Effector memory CD8-positive, alpha-beta T cell (primary cell): ENCODE data around the gene WIPF2.

ENCODE experiments used
- ATAC-seq: fragments of 150-1000 bp; cut with Tn5 transposase; replicated peaks from 2 replicates; pipeline ENCODE4 v1.10.0; 2021; ENCODE audit warnings: mild to moderate bottlenecking, moderate library complexity
- DNase-seq, 3 experiments: peaks; one replicate each; pipeline ENCODE4 v3.0.0; 2021
- H3K27ac Mint-ChIP-seq, 2 donors: one replicate each; pipeline ENCODE4 v1.8.0; 2022; ENCODE audit warnings: mild to moderate bottlenecking in 2 of 2, mixed read lengths in 2 of 2, moderate library complexity in 2 of 2
- H3K27me3 Mint-ChIP-seq, 2 donors: one replicate each; pipeline ENCODE4 v1.8.0; 2022; ENCODE audit warnings: mixed read lengths in 2 of 2
- H3K36me3 Mint-ChIP-seq: one replicate; pipeline ENCODE4 v1.8.0; 2022; ENCODE audit warnings: mild to moderate bottlenecking, moderate library complexity, mixed read lengths; ENCODE audit not compliant: insufficient read depth
- H3K4me1 Mint-ChIP-seq, 2 donors: one replicate each; pipeline ENCODE4 v1.8.0; 2022; ENCODE audit warnings: low read depth in 2 of 2, mixed read lengths in 2 of 2
- H3K4me3 Mint-ChIP-seq, 2 donors: one replicate each; pipeline ENCODE4 v1.8.0; 2022; ENCODE audit warnings: mild to moderate bottlenecking in 2 of 2, mixed read lengths in 2 of 2, moderate library complexity in 2 of 2
- H3K9me3 Mint-ChIP-seq, 2 donors: one replicate each; pipeline ENCODE4 v1.8.0; 2022; ENCODE audit warnings: mixed read lengths in 2 of 2

The WIPF2 gene

GRCh38 chr17:40312131-40312731, 93.1 kb downstream of the WIPF2 start:
- peak overlapping the region in 1 of 2 donors; percentile 44 for H3K4me3 Mint-ChIP-seq
- H3K4me1 Mint-ChIP-seq, result peaks cover 45 to 69% of the 10 kb centered on the region in 2 donors
- no peaks in the 10 kb centered on the region for H3K9me3 Mint-ChIP-seq
- no peak for ATAC-seq
- no peak for DNase-seq
- peaks cover 15% of the 10 kb centered on the region for H3K36me3 Mint-ChIP-seq
- H3K27me3 Mint-ChIP-seq, result no peaks in the 10 kb centered on the region
- peak overlapping the region in 1 of 2 donors; percentile 79 for H3K27ac Mint-ChIP-seq

GRCh38 chr17:40312893-40313667, 94.0 kb downstream of the WIPF2 start:
- H3K27me3 Mint-ChIP-seq, result no peaks in the 10 kb centered on the region
- no peak for ATAC-seq
- H3K36me3 Mint-ChIP-seq, result peaks cover 20% of the 10 kb centered on the region
- H3K4me3 Mint-ChIP-seq, result no peak overlapping the region
- no peaks in the 10 kb centered on the region for H3K9me3 Mint-ChIP-seq
- no peak for DNase-seq
- H3K4me1 Mint-ChIP-seq, result peaks cover 53 to 76% of the 10 kb centered on the region in 2 donors
- no peak overlapping the region for H3K27ac Mint-ChIP-seq

GRCh38 chr17:40313668-40314583, 94.8 kb downstream of the WIPF2 start:
- H3K27me3 Mint-ChIP-seq, result no peaks in the 10 kb centered on the region
- peaks cover 59 to 80% of the 10 kb centered on the region in 2 donors for H3K4me1 Mint-ChIP-seq
- H3K4me3 Mint-ChIP-seq, result peak overlapping the region; percentile 9 to 39

GRCh38 chr17:40314584-40314956, 95.5 kb downstream of the WIPF2 start:
- peak overlapping the region in 1 of 2 donors; percentile 77 for H3K27ac Mint-ChIP-seq
- no peaks in the 10 kb centered on the region for H3K9me3 Mint-ChIP-seq
- H3K36me3 Mint-ChIP-seq, result peaks cover 33% of the 10 kb centered on the region
- H3K4me1 Mint-ChIP-seq, result peaks cover 64 to 82% of the 10 kb centered on the region in 2 donors
- ATAC-seq (peak; percentile 45), DNase-seq (peak; percentile 67 to 83 (median 80))
- H3K4me3 Mint-ChIP-seq, result peak overlapping the region; percentile 9 to 39
- H3K27me3 Mint-ChIP-seq, result no peaks in the 10 kb centered on the region

More at GRCh38 chr17:40313668-40314583, 94.8 kb downstream of the WIPF2 start:
- Mint-ChIP-seq H3K36me3 (peaks cover 29% of the 10 kb centered on the region), H3K27ac (peak overlapping the region in 1 of 2 donors; percentile 77), H3K9me3 (no peaks in the 10 kb centered on the region)
- DNase-seq (no peak), ATAC-seq (no peak)

GRCh38 chr17:40315206-40315605, 96.1 kb downstream of the WIPF2 start:
- ATAC-seq (no peak), DNase-seq (no peak)
- peaks cover 37% of the 10 kb centered on the region for H3K36me3 Mint-ChIP-seq
- H3K27me3 Mint-ChIP-seq, result no peaks in the 10 kb centered on the region
- no peak overlapping the region for H3K27ac Mint-ChIP-seq
- H3K4me3 Mint-ChIP-seq, result peak overlapping the region in 1 of 2 donors; percentile 39
- no peaks in the 10 kb centered on the region for H3K9me3 Mint-ChIP-seq
- H3K4me1 Mint-ChIP-seq, result peaks cover 70 to 82% of the 10 kb centered on the region in 2 donors

GRCh38 chr17:40315678-40316570, 96.8 kb downstream of the WIPF2 start:
- ATAC-seq (no peak), DNase-seq (no peak)
- no peak overlapping the region for H3K27ac Mint-ChIP-seq
- H3K4me1 Mint-ChIP-seq, result peaks cover 76 to 83% of the 10 kb centered on the region in 2 donors
- no peaks in the 10 kb centered on the region for H3K9me3 Mint-ChIP-seq
- H3K4me3 Mint-ChIP-seq, result peak overlapping the region; percentile 41 to 54
- H3K27me3 Mint-ChIP-seq, result no peaks in the 10 kb centered on the region
- H3K36me3 Mint-ChIP-seq, result peaks cover 44% of the 10 kb centered on the region

GRCh38 chr17:40316571-40317344, 97.7 kb downstream of the WIPF2 start:
- H3K9me3 Mint-ChIP-seq, result no peaks in the 10 kb centered on the region
- H3K27ac Mint-ChIP-seq, result peak overlapping the region; percentile 98 to 99
- ATAC-seq (no peak), DNase-seq (no peak)
- H3K4me3 Mint-ChIP-seq, result peak overlapping the region; percentile 84 to 86
- H3K27me3 Mint-ChIP-seq, result no peaks in the 10 kb centered on the region
- H3K36me3 Mint-ChIP-seq, result peaks cover 50% of the 10 kb centered on the region
- peaks cover 76 to 83% of the 10 kb centered on the region in 2 donors for H3K4me1 Mint-ChIP-seq

GRCh38 chr17:40317345-40317873, 98.3 kb downstream of the WIPF2 start:
- Mint-ChIP-seq H3K4me3 (peak overlapping the region; percentile 84 to 86), H3K27ac (peak overlapping the region; percentile 98 to 99), H3K4me1 (peaks cover 75 to 83% of the 10 kb centered on the region in 2 donors), H3K9me3 (no peaks in the 10 kb centered on the region), H3K36me3 (peaks cover 56% of the 10 kb centered on the region), H3K27me3 (no peaks in the 10 kb centered on the region)
- ATAC-seq (no peak), DNase-seq (peak in 1 of 3 experiments; percentile 49)

GRCh38 chr17:40317880-40318829, 99.1 kb downstream of the WIPF2 start:
- DNase-seq, result peak; percentile 83 to 88 (median 85)
- Mint-ChIP-seq H3K27me3 (no peaks in the 10 kb centered on the region), H3K27ac (peak overlapping the region; percentile 98 to 99), H3K36me3 (peaks cover 64% of the 10 kb centered on the region), H3K9me3 (no peaks in the 10 kb centered on the region), H3K4me3 (peak overlapping the region; percentile 84 to 86), H3K4me1 (peaks cover 75 to 82% of the 10 kb centered on the region in 2 donors)
- ATAC-seq, result peak; percentile 46

GRCh38 chr17:40318830-40319391, 99.8 kb downstream of the WIPF2 start:
- peak overlapping the region; percentile 98 to 99 for H3K27ac Mint-ChIP-seq
- no peak for ATAC-seq
- no peak for DNase-seq
- no peaks in the 10 kb centered on the region for H3K27me3 Mint-ChIP-seq
- peaks cover 74 to 83% of the 10 kb centered on the region in 2 donors for H3K4me1 Mint-ChIP-seq
- peak overlapping the region; percentile 84 to 86 for H3K4me3 Mint-ChIP-seq
- H3K9me3 Mint-ChIP-seq, result no peaks in the 10 kb centered on the region
- H3K36me3 Mint-ChIP-seq, result peaks cover 71% of the 10 kb centered on the region
